Putamen (tissue), 1 donor: ENCODE results near the gene PHACTR4.
"Not testable (repeated sequence)": the region's sequence is repeated elsewhere in the genome, so short reads cannot be mapped to it uniquely, and the experiment has no call there.

Experiments used
- DNase-seq: peaks from one replicate; pipeline ENCODE4 v3.0.0-alpha.2; 2016; ENCODE audit warnings: low spot score

PHACTR4 gene

DNA sequence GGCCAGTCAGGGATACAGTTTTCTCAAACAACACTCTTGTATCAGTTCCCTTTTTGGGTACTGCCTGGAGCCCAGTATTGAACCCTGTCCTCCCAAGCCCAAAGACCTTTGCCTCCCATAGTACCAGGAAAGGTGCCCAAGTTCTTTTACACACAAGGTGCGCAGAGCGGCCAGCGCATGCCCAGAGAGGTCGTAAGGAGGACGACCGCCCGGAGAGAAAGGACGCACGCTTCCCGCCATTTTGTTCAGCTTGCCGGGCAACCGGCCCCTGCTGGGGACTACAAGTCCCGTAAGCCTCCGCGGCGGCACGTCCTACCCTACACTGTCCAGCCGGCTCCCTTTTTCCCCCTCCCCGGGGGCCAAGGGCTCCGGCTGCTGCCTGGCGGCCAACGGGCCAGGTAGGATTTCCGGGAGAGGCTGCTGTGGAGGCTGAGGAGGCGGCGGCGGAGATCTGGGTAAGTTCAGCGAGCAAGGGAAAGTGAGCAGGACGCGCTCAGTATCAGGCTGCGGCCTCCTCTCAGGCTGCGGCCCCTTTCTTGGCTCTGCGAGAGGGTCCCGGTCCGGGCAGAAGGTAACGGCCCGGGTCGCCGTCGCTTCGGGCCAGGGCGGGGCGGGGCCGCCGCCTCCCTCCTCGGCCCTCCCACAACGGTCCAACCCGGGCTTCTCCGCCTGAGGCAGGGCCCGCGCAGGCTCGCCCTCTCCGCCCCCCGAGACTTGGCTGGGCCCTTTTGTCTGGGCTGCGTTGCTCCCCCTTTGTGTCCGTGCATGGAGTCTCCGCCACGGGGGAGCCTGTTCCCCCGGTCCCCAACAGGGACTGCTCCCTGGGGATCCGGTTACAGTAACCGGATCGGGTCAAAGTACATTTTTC is at the start of gene PHACTR4:
Gene PHACTR4 (plus strand): TSS at position 370 of the 868 bp plus-strand sequence. CDS start 37,708 bp downstream, outside the sequence.
- peak; percentile 90 for DNase-seq

DNA sequence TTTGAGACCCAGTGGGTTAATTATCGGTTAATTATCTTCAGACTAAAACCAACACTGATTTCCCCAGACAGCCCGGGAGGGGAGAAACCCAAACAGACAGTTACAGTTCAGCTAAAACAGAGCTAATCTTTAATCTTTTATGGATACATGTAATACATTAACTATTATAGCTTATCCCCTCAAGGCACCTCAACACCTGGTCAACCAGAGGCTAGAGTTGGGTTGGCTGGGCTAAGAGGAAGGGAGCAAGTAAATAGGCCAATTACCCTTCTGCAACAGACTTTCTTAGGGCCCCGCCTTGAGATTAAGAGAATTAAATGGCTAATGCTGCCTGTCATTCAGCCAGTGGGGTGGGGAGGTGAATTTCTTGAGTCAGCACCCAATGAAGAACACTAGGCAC is 47.3 kb upstream of the PHACTR4 start:
- DNase-seq: no peak

DNA sequence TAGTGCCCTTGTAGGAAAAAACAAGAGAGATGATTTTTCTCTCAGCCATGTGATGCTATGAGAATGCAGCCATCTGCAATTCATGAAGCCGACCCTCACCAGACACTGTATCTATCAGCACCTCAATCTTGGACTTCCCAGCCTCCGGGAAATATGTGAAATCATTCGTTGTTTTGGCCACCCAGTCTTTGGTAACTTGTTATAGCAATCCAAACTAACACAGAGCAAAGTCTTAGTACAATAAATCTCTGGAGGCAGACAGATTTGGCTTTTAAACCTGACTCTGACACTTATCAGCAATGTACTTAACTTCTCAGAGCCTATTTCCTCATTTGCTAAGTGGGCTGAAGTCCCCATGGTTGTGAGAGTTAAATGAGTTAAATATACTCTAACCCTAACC is 45.8 kb upstream of the PHACTR4 start:
- DNase-seq: no peak

DNA sequence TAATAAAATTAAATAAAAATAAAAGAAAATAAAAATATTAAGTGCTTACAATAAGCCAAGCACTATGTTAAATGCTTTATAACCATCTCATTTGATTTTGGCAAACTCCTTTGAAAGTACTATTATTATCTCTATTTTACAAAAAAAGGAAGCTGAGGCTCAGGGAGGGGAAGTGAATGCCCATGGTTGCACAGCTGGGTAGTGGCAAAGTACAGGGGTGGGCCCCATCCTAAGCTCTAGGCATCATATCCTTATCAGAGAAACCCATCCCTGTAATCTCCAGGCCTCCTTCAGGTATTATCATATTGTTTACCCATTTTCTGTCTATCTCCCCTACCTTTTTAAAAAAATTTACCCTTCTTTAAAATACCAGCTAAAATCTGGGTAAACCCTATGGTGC is 43.0 kb upstream of the PHACTR4 start:
- no peak for DNase-seq

DNA sequence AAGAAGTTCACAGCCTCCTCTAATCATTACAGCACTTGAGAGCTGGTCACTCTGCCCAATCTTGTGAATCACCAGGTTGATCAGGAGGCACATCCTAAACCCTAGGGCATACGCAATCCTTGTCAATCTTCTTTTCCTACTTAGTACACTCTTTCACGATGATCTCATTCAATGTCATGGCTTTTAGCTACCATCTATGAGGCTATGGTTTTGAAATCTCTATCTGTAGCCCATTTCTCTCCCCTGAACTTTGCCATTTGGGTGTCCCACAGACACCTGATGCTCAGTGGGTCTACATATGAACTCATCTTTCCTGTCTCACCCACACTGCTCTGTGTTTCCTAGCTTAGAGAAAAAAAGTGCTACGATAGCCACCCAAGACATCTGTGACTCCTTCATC is 42.6 kb upstream of the PHACTR4 start:
- DNase-seq: no peak

DNA sequence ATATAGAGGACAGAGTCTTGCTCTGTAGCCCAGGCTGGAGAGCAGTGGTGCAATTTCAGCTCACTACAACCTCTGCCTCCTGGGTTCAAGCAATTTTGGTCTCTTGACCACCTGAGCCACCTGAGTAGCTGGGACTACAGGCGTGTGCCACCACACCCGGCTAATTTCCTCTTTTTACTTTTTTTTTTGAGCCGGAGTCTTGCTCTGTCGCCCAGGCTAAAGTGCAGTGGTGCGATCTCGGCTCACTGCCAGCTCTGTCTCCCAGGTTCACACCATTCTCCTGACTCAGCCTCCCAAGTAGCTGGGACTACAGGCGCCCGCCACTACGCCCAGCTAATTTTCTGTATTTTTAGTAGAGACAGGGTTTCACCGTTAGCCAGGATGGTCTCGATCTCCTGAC is 42.1 kb upstream of the PHACTR4 start:
- not testable (repeated sequence) for DNase-seq

DNA sequence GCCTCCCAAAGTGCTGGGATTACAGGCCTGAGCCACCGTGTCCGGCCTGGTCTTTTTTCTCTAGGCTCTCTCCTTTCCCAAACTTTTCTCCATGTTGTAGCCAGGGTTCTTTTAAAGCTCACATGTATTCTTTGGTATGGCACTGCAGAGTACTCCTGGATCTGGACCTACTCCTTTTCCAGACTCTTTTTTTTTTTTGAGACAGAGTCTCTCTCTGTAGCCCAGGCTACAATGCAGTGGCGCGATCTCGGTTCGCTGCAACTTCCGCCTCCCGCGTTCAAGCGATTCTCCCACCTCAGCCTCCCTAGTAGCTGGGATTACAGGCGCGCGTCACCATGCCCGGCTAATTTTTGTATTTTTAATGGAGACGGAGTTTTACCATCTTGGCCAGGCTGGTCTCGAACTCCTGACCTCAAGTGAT is 41.3 kb upstream of the PHACTR4 start:
- DNase-seq: no peak

DNA sequence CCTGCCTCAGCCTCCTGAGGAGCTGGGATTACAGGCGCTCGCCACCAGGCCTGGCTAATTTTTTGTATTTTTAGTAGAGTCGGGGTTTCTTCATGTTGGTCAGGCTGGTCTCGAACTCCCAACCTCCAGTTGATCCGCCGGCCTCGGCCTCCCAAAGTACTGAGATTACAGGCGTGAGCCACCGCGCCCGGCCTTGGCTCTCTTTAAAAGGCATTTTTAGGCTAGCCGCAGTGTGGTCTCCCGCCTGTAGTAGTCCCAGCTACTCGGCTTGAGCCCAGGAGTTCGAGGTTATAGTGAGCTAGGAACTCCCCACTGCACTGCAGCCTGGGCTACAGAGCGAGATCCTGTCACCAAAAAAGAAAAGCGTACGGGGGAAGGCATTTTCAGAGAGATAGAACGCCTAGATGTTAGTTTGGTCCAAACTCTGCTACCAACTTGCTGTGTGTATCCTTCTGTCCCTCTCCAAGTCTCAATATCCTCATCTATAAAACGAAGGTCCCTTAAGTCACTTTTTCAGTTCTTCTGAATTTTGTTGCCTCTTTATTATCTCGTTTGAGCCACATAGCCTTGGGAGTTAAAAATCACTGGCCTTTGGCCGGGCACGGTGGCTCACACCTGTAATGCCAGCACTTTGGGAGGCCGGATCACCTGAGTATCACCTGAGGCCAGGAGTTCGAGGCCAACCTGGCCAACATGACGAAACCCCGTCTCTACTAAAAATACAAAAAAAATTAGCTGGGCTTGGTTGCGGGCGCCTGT is 40.0 kb upstream of the PHACTR4 start:
- peak; percentile 7 for DNase-seq

DNA sequence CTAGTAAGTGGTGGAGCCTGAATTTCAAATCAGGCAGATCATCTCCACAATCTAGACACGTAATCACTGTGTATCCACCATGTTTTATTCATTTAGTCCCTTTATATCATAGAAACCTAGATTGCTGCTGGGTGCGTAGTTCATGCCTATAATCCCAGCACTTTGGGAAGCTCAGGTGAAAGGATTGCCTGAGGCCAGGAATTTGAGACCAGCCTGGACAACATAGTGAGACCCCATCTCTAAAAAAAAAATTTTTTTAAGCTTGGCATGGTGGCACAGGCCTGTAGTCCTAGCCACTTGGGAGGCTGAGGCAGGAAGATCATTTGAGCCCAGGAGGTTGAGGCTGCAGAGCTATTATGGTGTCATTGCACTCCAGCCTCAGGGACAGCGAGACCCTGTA is 30.6 kb upstream of the PHACTR4 start:
- DNase-seq: no peak

DNA sequence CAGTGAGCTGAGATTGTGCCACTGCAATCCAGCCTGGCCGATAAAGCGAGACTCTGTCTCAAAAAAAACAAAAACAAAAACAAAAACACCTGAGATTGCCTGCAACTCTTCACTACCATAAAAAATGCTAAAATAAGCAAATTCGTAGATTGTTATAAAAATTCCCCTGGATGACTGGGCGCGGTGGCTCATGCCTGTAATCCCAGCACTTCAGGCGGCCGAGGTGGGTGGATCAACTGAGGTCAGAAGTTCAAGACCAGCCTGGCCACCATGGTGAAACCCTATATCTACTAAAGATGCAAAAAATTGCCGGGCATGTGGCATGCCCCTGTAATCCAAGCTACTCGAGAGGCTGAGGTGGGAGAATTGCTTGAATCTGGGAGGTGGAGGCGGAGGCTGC is 30.0 kb upstream of the PHACTR4 start:
- no peak for DNase-seq

DNA sequence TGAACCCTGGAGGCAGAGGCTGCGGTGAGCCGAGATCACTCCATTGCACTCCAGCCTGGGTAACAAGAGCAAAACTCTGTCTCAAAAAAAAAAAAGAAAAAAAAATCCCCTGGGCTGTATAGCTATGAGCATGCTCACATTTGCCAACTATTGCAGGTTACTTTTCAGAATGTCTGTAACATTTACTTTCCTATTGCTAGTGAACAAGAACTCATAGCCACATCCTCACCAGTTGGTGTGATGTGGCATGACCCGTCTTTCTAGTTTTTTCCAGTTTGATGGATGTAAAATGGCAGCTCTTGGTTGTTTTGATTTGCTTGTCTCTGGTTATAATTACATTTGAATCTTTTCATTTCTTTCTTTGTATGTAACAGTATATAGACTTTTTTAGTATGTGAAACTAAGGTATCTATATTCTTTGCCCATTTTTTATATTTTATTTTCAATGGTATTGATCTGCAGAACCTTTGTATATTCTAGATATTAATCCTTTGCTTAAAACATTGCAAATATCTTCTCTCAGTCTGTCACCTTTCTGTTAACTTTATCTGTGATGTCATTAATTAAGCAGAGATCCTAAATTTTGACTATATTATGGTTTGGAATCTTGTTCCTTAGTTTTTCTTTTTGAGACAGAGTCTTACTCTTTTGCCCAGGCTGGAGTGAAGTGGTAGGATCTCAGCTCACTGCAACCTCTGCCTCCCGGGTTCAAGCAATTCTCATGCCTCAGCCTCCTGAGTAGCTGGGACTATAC is 29.1 kb upstream of the PHACTR4 start:
- no peak for DNase-seq

DNA sequence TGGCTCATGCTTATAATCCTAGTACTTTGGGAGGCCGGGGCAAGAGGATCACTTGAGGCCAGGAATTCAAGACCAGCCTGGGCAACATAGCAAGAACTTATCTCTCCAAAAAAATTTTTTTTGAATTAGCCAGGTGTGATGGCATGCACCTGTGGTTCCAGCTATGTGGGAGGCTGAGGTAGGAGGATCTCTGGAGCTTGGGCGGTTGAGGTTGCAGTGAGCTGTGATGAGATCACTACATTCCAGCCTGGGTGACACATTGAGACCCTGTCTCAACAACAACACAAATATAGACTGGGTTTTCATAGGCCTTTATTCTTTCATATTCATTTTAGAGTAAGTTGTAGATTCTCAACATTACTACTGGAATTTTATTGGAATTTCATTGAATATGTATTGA is 27.9 kb upstream of the PHACTR4 start:
- no peak for DNase-seq

DNA sequence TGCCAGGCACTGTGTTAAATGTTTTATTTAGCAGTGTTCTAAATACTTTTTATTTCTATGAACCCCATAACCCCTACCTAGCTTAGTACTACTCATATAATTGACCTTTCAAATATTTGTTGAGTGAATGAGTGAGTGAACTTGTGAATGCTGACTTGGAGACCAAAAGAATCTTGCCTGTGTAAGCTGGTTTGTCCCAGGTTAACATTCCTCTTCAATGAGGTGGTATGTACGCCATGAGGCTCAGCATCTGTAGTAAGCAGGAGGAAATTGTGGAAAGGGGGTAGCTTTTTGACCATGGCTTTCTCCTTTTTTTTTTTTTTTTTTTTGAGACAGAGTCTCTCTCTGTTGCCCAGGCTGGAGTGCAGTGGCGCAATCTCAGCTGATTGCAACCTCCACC is 26.1 kb upstream of the PHACTR4 start:
- no peak for DNase-seq

DNA sequence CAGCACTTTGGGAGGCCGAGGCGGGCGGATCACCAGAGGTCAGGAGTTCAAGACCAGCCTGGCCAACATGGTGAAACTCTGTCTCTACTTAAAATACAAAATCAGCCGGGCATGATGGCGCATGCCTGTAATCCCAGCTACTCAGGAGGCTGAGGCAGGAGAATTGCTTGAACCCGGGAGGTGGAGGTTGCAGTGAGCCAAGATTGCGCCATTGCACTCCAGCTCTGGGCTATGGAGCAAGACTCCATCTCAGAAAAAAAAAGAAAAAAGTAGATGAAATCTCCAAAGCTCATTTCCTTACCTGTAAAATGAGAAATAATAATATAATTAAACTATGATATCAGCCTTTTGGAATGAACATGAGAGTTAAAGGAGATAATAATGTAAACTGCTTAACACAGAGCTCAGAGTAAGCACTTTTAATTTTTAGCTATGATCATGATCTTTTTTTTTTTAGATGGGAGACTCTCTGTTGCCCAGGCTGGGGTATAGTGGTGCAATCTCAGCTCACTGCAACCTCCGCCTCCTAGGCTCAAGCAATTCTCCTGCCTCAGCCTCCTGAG is 16.2 kb upstream of the PHACTR4 start:
- DNase-seq: not testable (repeated sequence)

DNA sequence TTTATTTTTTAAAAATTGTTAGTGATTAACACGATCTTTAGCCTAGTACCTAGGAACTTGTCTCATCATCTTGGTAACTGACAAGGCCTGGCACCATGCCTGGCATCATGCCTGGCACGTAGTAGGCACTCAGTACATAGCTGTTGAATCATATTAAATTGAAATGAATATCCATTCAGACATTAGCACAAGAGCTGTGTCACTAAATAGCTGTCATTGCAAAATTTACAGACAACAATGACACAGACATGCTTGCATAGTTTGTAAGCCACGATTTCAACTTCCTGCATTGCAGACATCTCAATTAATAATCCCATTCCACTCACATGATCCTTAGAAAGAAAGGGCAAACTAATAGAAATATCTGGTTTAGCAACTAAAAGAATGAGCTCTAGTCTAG is 15.4 kb upstream of the PHACTR4 start:
- DNase-seq: no peak

DNA sequence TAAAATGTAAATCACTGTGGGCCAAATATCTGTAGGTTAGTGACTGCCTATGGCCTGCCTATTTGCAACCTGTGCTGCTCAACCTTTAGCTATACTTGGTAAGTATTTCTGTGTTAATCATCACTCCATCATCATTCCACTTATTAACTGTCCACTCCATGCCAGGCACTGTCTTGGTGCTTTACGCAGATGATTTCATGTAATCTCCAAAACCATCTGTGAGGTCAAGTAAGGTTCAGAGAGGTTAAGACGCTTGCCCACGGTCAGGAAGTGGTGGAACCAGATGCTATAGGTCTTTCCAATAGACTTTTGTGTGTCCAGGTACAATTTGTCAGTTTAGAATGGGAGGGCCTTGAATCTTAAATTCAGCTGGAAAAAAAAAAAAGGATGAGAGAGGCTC is 10.8 kb upstream of the PHACTR4 start:
- no peak for DNase-seq

DNA sequence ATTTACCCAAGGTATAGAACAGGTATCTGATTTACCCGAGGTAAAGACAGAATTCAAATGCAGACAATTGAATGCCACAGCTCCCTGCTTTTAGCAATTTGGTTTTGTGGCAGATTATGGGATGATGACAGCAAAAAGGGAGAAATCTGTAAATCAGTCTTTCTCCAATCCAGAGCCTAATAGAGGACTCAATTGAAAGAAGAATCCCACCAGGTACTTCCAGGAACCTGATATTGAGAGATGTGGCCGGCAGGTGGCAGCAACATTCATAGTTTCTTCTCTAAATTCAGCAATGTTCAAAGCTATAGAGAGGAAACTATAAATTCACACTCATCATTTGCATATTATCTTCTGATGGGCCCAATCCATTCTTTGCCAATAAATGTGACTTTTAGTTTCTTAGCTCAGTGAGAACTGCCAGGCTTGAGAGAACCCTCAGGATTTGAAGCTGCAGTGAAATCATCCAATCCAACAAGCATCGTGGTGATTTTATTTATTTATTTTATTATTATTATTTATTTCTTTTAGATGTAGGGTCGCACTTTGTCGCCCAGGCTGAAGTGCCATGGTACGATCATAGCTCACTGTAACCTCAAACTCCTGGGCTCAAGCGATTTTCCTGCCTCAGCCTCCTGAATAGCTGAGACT is 9.8 kb upstream of the PHACTR4 start:
- peak; percentile 28 for DNase-seq

DNA sequence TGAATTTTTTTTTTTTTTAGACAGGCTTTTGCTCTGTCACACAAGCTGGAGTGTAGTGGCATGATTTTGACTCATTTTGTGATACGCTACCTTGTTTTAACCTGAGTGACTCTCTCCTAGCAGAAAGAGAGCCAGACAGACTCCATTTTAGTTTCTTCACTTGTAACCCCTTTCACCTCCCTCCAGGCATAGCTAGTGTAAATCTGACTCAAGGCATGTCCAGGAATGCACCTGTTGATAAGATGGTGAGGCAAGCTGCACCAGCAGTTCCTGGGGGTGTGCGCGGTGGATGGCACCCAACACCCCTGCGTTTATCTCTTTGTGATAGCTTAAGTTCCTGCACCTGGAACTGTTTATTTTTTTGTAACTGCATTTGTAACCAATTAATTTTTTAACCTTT is 4.7 kb upstream of the PHACTR4 start:
- no peak for DNase-seq

DNA sequence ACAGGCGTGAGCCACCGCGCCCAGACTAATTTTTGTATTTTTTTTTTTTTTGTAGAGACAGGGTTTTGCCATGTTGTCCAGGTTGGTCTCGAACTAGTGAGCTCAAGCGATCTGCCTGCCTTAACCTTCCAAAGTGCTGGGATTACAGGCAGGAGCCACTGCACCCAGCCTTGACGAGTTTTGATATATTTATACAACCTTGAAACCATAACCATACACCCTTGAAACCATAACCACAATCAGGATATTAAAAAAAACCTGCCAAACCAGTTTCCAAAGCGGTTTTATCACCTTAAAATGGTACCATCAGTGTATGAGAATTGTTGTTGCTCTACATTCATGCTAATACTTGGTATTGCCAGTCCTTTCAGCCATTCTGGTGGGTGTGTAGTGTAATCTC is 3.7 kb upstream of the PHACTR4 start:
- DNase-seq: no peak

DNA sequence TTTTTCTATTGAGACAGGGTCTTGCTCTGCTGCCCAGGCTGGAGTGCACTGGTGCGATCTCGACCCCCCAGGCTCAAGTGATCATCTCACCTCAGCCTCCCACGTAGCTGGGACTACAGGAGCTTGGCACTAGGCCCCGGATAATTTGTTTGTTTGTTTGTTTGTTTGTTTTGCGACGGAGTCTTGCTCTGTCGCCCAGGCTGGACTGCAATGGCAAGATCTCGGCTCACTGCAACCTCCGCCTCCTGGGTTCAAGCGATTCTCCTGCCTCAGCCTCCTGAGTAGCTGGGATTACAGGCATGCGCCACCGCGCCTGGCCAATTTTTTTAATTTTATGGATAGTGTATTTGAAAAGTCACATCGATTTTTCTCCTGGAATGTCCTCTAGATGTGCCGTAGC is 932 bp upstream of the PHACTR4 start:
- not testable (repeated sequence) for DNase-seq

DNA sequence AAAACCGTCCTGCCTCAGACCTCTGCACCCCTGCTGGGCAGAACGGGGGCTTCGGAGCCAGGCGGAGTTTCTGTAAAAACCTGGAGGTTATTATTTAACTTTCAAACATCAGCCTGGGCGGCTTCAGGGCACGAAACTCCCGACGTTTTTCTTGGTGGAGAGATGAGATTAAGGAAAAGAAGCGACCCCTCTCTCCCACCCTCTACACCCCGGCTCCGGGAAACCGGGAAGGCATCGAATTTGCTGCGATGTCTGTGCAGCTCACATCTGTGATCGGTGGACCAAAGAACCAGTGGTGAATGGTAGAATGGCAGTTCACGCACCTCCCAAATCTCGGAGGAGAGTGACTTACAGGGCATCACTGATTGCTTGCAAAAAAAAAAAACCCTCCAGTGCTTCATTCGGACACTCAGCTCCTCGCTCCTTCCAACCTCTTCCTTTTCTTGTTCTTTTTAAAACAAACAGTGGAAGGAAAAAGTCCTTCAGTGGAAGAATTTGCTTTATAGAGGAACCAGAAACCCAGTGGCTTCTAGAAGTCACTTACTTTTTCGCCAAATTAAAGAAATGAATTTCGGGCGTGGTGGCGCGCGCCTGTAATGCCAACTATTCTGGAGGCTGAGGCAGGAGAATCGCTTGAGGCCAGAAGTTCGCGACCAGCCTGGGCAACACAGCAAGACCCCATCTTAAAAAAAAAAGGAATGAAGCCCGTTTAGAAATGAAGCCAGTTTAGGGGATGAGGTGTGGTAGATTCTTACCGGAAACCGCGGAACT is 884 bp downstream of the PHACTR4 start:
- peak; percentile 8 for DNase-seq
